Measurements from ENCODE around the gene C4orf50.

The C4orf50 gene

DNA sequence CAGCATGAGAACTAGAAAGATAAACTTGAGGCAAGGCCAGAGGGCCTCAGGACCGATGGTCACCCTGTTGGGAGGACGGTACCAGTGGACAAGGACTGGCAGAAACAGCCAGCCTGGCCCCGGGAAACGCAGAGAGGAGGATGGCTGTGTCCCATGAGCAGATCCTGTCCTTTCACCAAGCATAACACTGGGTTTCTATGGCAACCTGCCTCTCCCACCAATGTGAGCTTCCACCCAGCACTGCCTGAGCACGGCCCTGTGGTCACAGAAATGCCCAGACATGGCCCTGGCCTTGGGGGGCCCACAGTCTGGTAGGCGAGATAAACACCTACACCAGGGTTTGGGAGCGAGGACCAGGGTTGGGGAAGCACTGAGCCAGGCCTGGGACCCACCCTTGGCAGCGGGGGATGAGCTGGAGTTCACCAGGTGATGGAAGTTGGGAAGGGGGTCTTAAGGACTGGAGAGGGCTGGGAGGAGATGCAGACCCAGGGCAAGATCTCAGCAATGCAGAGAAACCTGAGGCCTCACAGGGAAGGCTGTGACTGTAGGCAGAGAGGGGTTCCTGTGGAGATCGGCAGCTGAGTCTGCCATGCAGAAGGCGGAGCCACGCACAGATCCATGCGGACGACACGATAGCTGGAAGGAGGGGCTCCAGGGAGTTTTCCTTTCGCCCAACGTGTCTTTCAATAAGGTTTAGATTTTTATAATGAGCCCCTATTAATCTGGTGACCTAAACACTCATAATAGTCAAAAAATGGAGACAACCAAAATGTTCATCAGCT, 92.6 kb downstream of the C4orf50 start:
- no peak for DNase-seq (ENCODE audit: low read depth in 2 of 2, low spot score in 1 of 2)

DNA sequence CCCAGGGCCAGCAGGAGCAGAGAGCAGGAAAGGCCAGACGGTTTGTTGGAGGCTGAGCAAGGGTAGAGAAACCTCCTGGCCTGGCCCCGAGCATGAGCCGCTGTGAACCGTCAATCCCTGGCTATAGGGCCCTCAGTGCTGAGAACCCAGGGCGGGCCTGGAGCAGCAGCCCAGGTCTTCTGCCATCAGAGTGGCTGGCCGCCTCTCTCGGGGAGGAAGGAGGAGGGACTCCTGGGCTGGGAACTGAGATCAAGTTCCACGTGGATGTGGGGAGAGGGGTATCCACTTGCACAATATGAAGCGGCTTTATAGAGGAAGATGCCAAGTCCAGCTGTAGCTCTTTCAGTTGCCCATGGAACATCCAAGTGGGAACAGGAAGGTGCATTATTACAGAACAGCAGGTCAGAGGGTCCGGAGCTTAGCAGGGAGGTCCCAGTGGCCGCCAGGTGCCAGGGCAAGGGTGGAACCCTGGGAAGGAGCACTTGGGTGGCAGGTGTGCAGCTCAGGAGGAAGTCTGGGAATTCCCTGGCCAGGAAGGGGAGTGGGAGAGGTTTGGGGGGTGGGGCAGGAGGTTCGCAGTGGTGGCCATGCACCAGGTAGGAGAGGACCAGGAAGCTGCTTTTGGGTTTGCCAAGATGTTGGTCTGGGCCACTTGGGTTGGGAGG, 93.6 kb downstream of the C4orf50 start:
- DNase-seq (ENCODE audit: low read depth in 2 of 2, low spot score in 1 of 2): no peak

DNA sequence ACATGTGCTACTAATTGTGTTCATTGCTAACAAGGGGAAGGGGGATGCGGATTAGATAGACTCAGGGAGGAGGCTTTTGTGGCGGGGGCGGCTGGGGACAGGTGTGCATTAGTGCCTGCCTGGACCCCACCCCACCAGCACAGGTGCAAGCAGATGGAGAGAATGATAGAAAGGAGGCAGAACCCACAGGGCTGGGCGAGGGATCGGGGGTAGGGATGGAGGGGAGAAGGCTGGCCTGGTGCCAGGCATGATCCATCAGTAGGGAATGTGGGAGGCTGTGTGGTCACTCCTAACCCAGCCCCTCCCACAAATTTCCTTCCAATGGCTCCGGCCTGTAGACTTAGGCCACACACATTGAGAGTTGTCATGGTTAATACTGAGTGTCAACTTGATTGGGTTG, 94.9 kb downstream of the C4orf50 start:
- DNase-seq (ENCODE audit: low read depth in 2 of 2, low spot score in 1 of 2): no peak

- DNase-seq (ENCODE audit: low read depth in 2 of 2, low spot score in 1 of 2): no peak
Observed at GRCh38 chr4:5922556-5922955, 95.7 kb downstream of the C4orf50 start.

DNA sequence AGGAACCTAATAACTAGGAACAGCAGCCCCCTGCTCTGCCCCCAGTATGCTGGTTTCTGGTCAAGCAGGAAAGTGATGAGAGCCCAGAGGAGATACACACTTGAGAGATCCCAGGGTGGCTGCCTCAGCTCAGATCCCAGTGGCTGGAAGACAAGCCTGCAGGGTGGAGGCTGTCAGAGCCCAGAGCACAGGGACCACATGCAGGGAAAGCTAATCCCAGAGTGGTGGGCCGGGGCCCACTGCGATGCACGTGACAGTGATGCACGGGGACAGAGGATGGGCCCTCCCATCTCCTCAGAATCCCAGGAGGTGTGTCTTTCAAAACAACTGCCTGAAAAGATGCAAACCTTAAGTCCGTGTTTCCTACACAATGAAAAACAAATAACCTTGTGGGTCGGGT, 96.2 kb downstream of the C4orf50 start:
- DNase-seq (ENCODE audit: low read depth in 2 of 2, low spot score in 1 of 2): no peak

GRCh38 chr4:5921101-5921980, 96.9 kb downstream of the C4orf50 start:
- no peak for DNase-seq (ENCODE audit: low read depth in 2 of 2, low spot score in 1 of 2)

- DNase-seq (ENCODE audit: low read depth in 2 of 2, low spot score in 1 of 2): no peak
Observed at GRCh38 chr4:5919571-5919970, 98.7 kb downstream of the C4orf50 start.

DNA sequence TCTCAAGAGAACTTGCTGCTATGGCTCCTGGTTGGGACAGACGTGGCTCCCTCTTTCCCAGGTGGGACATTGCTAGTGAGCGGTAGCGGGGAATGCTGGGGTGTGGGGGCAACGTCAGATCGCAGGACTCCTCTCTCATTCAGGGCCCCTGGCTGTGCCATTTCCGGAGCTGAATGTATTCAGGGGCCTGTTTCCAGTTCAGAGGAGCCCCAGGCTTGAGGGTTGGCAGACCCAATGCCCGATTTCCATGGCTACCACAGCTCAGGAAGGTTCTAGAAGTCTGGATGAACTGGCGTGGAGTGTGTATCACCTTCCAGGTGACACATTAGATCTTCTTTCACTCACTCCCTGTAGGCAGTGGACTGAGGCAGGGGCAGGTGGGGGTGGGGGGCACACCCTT, 99.2 kb downstream of the C4orf50 start:
- no peak for DNase-seq (ENCODE audit: low read depth in 2 of 2, low spot score in 1 of 2)

GRCh38 chr4:5918331-5918985, 99.8 kb downstream of the C4orf50 start:
- DNase-seq (ENCODE audit: low read depth in 2 of 2, low spot score in 1 of 2): no peak

DNA sequence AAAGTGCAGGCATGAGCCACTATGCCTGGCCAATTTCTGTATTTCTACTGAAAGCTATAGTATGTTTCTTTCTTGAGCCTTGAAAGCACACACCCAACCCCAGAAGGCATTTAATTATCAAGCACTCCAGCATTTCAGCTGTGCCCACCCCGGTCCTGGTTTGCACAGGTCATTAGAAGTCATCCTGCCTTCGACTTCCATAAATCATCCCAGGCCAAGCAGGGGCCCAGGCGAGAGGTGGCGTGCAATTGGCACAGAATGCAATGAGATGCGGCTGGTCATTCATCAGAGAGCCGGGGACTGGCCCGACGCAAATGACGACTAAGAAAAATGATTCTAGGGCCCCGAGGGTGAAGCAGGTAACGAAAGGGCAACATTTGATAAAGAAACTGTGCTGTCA, 100.6 kb downstream of the C4orf50 start:
- DNase-seq (ENCODE audit: low read depth in 2 of 2, low spot score in 1 of 2): no peak

- no peak for DNase-seq (ENCODE audit: low read depth in 2 of 2, low spot score in 1 of 2)
Observed at GRCh38 chr4:5916229-5916628, 102.0 kb downstream of the C4orf50 start.

- no peak for DNase-seq (ENCODE audit: low read depth in 2 of 2, low spot score in 1 of 2)
Observed at GRCh38 chr4:5913454-5913853, 104.8 kb downstream of the C4orf50 start.

- no peak for DNase-seq (ENCODE audit: low read depth in 2 of 2, low spot score in 1 of 2)
Observed at GRCh38 chr4:5912614-5913019, 105.6 kb downstream of the C4orf50 start.

DNA sequence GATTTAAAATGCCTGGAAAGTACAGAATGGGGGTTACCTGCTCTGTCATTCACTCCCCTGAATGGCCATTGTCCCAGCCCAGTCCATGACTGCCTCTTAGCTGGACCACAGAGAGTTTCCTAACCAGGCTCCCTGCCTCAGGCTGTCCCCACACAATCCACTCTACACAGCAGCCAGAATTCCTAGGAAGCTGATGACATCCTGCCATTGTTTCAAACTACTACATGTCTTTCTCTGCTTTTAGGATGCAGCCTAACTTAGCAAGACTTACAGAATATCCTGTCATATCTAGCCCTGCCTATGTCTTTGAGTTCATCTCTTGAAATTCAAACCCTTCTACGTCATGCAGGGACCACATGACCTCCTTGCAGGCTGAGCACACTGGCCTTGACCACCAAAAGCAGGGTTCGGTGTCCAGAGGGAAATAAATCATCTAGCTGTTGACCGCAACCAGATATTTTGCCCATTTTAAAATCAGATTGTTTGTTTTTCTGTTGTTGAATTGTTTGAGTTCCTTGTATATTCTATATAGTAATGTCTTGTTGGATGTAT, 109.3 kb downstream of the C4orf50 start:
- no peak for DNase-seq (ENCODE audit: low read depth in 2 of 2, low spot score in 1 of 2)

GRCh38 chr4:5906191-5906590, 112.0 kb downstream of the C4orf50 start:
- no peak for DNase-seq (ENCODE audit: low read depth in 2 of 2, low spot score in 1 of 2)

GRCh38 chr4:5905714-5906113, 112.5 kb downstream of the C4orf50 start:
- no peak for DNase-seq (ENCODE audit: low read depth in 2 of 2, low spot score in 1 of 2)

DNA sequence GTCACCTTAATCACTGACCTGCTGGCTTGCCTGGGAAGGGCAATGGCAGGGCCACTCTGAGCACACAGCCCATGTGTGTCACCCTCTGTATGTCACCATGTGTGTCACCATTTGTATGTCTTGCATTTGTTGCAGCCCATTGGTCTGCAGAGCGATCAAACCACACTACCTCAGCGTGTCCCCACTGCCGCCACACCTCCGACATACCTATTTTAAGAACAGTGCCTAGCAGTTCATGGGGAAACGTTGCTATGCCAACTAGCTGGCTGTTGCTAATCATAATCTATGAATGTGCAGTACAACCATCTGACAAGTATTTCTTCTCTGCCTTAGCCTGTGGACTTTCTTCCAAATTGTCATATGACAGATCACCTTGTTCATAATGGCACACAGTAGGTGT, 117.4 kb downstream of the C4orf50 start:
- DNase-seq (ENCODE audit: low read depth in 2 of 2, low spot score in 1 of 2): no peak

DNA sequence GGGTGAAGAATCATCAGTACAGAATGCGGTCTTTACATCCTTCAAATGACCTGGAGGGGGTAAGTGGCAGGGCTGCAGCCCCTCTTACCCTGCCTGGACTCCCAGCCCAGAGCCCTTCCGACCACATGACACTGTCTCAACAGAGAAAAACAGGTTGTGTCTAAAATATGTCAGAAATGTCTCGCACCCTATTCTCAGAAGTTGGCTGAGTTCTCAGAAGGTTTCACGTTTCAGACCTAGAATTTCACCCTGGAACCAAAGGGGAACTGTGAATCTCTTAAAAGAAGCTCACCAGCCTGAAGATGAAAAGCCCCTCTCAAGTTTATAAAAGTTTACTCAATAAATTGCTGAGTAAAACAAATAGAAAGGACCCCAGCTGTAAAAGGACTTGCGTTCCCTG, 118.3 kb downstream of the C4orf50 start:
- DNase-seq (ENCODE audit: low read depth in 2 of 2, low spot score in 1 of 2): no peak

- DNase-seq (ENCODE audit: low read depth in 2 of 2, low spot score in 1 of 2): no peak
Observed at GRCh38 chr4:5899396-5899795, 118.8 kb downstream of the C4orf50 start.

GRCh38 chr4:5897674-5898073, 120.6 kb downstream of the C4orf50 start:
- no peak for DNase-seq (ENCODE audit: low read depth in 2 of 2, low spot score in 1 of 2)

DNA sequence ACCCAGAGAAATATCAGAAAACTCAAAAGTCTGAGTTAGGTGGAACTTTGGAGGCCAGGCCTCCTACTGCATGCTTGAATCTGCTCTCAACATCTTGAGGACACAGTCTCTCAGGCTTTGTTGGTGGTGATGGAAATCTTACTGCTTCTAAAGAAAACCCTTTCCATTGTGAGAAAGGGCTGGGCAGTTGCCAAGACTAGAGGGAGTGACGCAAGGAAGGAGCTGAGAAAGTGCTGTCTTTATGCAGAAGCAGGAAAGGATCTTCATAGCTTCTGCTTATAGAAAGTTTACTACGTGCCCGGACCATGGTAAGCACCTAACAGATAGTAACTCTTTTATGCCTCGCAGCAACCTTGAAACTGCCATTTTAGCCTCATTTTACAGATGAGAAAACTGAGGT, 122.9 kb downstream of the C4orf50 start:
- DNase-seq (ENCODE audit: low read depth in 2 of 2, low spot score in 1 of 2): no peak
